Ramos (cell line): ENCODE data around the gene MN1.

Experiments
- in situ Hi-C: fragments of 300-500 bp; cut with MboI; formaldehyde crosslinking; loops from one replicate; pipeline ENCODE4 v1.14.3; 2022; ENCODE audit warnings: low sequenced_read_pairs; ENCODE audit not compliant: unreplicated experiment

MN1 gene

GRCh38 chr22:27723708-27724107 is 77.8 kb downstream of the MN1 start:
- in situ Hi-C loops: no loop called here

DNA sequence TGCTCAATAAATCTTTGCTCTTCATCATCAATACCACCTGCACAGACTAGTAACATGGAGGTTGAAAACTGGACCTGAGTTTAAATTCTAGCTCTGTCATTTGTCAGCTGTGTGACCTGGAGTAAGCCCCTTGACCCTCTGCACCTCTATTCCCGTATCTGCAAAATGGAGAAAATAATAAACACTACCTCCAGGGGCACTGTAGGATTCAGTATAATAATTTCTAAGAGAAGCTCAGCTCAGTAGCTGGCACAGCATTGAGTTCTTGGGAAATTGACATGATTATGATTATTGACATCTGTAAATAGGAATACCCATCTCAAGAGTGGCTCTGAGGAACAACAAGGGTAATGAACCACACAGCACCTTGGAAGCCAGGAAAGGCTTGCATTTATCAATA is 78.4 kb downstream of the MN1 start:
- in situ Hi-C loops: no loop called here

DNA sequence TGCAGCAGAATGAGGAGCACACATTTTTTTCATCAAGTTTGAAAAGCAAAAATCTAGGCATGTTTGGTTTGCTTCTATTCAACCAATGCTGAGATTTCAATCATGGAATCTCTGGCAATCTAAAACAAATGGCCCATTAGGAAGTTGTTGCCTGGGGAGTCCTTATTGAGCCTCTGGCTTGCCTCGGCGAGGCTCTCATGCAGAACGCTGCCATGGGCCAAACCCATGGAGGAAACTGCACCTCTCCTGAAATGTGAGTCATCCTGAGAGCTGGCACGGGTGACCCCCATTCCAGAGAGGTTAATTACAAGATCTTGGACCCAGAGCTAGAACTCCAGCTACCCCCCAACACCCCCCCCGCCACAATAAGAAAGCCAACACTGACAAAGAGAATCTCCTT is 80.7 kb downstream of the MN1 start:
- in situ Hi-C loops: no loop called here

GRCh38 chr22:27719535-27720227 is 81.9 kb downstream of the MN1 start:
- in situ Hi-C loops: no loop called here

- in situ Hi-C loops: no loop called here
Observed at GRCh38 chr22:27719036-27719347, 82.6 kb downstream of the MN1 start.

DNA sequence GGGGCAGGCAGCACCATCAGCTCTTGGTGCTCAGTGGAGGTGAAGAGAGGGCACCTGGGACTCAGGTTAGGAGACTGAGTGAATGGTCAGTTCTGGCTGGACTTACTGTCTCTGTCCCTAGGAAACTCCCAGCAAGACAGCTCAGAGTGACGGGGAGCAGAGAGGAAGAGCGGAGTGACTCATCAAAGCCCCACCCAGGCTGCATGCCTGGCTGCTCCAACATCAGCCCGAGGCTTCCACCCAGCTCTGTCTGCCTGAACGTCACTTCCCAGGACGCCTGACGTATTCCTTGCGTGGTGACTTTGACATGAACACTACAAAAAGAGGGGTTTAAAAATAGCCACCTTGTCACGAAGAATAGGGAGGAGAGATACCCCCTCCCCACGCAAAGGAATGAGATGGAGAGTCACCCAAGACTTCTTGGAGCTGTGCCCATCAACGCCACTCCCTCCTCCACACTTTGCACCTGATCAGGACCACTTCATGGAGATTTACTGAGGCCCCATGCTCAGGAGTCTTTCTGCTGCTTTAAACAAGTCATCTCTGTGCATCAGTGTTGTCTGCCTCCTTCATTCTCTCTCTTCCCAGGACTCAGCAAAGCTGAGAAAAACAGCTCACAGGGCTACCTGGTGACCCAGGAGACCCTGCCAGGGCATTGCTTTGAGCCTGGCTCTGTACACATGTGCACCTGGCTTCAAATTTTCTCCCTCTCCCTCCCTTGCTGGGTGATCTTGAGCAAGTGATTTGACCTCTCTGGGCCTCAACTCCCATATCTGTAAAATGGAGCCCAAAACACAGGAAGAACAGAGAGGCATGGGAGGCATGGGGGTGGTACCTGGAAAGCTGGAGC is 83.1 kb downstream of the MN1 start:
- in situ Hi-C loops: no loop called here

- in situ Hi-C loops: no loop called here
Observed at GRCh38 chr22:27717094-27717493, 84.5 kb downstream of the MN1 start.

GRCh38 chr22:27716074-27716473 is 85.5 kb downstream of the MN1 start:
- in situ Hi-C loops: no loop called here

- in situ Hi-C loops: no loop called here
Observed at GRCh38 chr22:27715106-27715505, 86.5 kb downstream of the MN1 start.

DNA sequence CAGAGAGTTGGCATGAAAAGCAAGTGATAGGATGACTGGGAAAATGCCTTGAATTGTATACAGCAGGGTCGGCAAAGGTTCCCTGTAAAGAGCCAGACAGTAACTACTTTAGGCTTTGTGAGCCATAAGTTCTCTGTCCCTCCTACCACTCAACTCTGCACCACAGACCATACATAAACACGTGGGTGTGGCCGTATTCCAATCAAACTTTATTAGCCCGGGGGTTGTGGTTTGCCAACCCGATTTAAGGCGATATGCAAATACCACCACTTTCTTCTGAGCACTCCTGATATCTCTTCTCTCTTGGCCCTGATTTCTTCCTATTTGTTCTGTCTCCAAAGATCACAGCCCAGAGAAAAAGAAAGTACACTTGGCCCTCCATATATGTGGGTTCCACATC is 87.5 kb downstream of the MN1 start:
- in situ Hi-C loops: no loop called here

GRCh38 chr22:27713461-27713860 is 88.1 kb downstream of the MN1 start:
- in situ Hi-C loops: no loop called here

DNA sequence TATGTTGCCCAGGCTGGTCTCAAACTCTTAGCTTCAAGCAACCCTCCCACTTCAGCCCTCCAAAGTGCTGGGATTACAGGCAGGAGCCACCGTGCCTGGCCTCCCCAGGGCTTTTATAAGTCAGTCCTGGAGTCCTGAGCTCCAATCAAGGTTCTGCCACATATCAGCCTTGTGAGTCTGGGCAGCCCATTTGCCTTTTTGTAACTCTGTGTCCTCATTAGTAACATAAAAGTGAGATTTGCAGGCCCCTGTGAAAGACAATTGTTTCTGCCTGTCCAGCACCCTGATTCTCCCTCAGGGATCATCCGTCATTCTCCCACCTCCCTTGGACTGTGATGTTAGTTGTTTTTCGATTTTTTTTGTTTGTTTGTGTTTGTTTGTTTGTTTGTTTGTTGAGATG is 89.8 kb downstream of the MN1 start:
- in situ Hi-C loops: no loop called here

DNA sequence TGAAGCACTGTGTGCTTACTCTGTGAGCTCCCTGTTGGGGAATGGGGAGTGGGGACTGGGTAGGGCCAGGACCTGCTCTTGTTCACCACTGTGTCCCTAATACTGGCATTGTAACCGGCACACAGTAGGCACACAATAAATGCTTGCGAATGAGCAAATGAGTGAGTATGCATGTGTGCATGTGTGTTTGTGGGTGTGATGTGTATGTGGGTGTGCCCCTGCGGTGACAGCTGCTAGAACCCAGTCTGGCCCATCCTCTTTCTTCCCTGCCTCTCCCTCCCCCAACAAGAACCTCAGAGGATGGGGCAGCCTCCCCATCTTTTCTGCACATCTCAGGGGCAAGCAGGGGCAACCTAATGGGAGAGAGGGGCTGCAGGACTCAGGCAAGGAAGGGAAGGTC is 90.5 kb downstream of the MN1 start:
- in situ Hi-C loops: no loop called here

DNA sequence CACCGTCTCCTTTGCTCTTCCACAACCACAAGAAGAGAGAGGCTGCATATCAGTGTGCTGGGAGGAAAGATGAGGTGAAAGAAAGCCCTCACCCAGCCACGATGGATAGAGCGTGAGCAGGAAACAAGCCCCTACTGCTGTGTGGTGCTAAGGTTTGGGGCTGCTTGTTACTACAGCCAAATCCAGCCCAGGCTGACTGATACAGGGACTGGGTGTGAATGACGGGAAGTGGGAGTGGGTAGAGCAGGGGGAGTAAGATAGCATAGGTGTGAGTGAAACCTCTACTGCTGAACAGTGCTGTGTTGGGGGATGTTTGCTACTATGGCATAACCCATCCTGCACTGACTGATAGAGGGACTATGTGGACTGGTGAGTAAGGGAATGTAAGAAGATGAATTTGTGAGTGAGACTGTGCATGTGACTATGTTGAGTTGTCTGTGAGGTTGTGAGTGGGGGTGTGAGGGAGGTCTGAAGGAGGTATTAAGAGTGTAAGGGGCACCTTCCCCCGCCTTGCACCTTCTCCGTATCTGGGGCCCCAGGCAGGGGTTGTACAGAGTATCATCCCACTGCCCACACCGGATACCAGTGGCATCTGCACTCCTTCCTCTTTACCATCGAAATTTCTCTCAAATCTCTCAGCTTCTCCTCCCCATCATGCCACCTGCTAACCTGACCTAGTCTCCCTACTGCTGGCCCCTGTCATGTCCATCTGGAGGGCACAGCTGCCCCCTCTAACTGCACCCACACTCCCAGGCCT is 91.5 kb downstream of the MN1 start:
- in situ Hi-C loops: no loop called here

DNA sequence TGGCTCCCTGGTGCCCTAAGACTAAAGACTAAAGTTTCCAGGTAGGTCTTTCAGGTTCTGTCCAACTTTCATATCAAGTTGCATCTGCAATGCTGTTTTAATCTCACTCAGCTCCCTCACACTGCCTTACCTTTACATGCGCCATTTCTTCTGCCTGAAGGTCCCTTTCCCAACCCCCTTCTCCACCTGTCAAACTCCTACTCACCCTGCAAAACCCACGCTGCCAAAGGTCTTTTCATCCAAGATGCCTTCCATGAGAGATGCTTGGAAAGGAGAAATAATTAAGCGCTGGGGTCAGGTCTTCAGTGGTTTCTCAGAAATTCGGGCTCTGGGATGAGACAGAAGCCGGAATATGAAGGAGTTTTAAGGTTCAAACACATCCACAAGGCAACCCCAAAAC is 95.1 kb downstream of the MN1 start:
- in situ Hi-C loops: no loop called here

DNA sequence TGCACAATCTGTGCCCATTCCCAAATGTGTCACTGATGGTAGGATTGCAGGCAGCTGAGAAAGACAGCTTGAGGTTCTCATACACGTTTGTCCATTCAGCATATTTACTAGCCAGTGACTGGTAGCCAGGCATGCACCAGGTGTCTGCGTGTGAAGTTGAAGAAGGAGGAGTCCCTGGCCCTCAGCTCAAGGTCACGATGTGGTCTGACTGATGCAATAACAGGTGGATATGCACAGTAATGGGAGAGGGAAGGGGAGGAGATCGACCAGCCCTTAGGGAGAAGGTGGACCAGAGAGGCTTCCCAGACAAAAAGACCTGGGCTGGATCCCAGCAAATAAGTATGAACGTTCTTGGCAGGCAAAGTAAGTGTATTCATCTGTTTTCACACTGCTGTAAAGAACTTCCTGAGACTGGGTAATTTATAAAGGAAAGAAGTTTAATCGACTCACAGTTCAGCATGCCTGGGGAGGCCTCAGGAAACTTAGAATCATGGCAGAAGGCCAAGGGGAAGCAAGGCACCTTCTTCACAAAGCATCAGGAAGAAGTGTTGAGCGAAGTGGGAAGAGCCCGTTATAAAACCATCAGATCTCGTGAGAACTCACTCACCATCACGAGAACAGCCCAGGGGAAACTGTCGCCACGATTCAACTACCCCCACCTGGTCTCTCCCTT is 96.0 kb downstream of the MN1 start:
- in situ Hi-C loops: no loop called here

- in situ Hi-C loops: no loop called here
Observed at GRCh38 chr22:27704581-27704980, 97.0 kb downstream of the MN1 start.

DNA sequence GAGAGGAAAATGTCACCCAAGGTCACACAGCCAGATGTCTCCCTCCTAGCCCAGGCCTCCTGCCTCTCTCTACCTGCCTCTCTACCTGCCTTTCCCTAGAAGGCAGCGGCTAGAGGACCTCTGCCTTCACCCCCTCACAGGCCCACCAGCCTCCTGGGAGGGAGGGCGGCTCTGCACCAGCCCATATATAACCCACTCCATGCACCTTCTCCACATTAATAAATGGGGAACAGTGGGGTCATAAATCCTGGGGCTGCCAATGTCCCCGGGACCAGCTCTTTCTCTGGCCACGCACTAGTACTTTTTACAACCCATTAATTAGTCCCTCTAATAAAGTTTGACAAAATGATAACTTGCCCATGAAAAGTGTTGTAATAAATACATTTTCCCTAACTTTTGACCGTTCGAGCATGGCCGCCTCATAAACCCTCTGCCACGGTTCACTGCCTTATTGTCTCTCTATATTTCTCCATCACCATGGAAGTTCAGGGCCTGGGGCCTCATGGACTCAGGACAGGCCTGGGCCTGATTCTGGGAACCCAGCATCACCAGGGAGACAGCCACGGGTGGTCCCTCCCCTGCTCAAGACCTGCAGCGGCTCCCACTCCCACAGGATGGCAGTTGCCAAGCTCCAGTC is 102.1 kb downstream of the MN1 start:
- in situ Hi-C loops: no loop called here

GRCh38 chr22:27698813-27699212 is 102.7 kb downstream of the MN1 start:
- in situ Hi-C loops: no loop called here
